ENCODE data around the gene DAPK2. TPM values are rescaled to one million over a fixed set of nuclear protein-coding genes. Genes with fewer than 3 reads are reported as not detected.

DAPK2 gene
- total RNA-seq, 1 donor from 2014 or later, result 47.9 TPM

GRCh38 chr15:63895194-63895593 is 151.1 kb downstream of the DAPK2 start:
- no peak for ATAC-seq
- no peak for DNase-seq (ENCODE audit: missing footprints)
- intact Hi-C loops (cut with DNase I), result no loop called here

DNA sequence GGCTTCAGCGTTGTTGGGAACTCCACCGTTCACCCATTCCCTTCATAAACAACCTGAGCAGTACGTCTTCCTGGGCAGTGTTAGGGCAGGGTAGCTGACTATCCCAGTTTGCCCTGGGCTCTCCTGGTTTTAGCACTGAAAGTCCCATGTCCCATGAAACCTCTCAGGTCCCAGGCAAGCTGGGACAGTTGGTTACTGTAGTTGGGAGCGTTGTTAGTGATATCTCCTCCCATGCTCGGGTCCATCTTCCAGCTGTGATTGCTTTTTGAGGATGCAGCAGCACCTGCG is 151.7 kb downstream of the DAPK2 start:
- no peak for DNase-seq (ENCODE audit: missing footprints)
- intact Hi-C loops (cut with DNase I), result loop anchor here (5.0 kb wide), 1 partner anchor 62 kb away; the partner anchor contains the start of gene HERC1
- no peak for ATAC-seq

DNA sequence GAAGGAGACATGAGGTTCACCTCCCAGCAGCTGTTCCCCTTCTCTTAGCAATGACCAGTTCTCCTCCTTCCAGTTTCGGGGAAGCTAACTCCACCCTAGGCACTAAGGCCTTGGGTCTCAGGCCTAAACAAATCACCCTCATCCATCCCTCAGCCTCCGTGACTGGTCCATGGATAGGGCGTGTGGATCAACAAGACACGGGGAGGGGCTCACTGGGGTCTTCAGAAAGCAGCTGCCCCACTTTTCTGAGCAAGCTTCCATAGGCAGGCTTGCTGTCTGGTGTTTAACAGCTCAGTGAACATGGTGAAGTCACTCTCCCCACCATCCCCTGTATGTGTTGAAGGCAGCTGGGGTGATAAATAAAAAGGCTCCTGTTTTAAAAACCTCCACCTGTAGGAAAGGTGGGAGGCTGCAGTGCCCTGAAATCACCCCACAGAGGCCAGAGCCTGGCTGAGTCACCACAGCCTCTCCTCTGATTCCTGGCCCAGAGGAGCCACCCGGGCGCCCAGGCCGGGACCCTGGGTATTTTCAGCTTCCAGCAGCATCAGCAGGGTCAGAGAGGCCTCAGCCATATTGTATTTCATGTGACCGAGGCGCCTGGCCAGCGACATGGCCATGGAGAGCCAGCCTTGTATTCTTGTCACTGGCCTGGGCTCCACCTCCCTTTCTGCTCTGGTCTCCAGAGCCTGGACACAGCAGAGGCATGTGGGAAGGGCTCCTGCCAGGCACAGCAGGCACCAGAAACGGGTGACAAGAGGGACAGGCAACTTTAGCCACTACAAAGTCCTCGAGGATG is 152.2 kb downstream of the DAPK2 start:
- ATAC-seq (no peak), DNase-seq (ENCODE audit: missing footprints) (no peak)
- intact Hi-C loops (cut with DNase I), result loop anchor here (5.0 kb wide), 1 partner anchor 62 kb away; the partner anchor contains the start of gene HERC1

- no peak for DNase-seq (ENCODE audit: missing footprints)
- no peak for ATAC-seq
- intact Hi-C loops (cut with DNase I), result loop anchor here (5.0 kb wide), 1 partner anchor 61 kb away; the partner anchor contains the start of gene HERC1
Observed at GRCh38 chr15:63892794-63893441, 153.4 kb downstream of the DAPK2 start.

DNA sequence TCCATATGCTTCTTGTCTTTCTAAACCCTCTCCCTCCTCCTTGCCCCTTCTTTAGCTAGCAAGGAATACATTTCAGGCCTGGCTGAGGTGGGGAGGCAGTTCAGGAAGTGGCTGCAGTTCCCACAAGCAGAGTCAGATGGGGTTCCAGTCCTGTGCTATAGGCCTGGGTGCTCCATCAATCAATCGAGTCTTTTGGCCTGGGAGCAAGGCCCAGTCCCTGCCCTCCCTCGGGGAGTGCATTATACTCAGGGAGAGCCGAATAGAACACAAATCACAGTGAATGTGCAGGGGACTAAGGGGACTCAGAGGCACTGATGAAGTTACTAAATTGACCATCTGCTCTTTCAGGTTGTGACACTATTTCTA is 154.5 kb downstream of the DAPK2 start:
- no peak for DNase-seq (ENCODE audit: missing footprints)
- intact Hi-C loops (cut with DNase I), result loop anchor here (1.0 to 5.0 kb wide), 2 partner anchors 59 to 135 kb away; partner anchors contain the start of gene HERC1
- no peak for ATAC-seq

GRCh38 chr15:63891079-63891767 is 155.1 kb downstream of the DAPK2 start:
- DNase-seq (ENCODE audit: missing footprints), result peak; percentile 90
- intact Hi-C loops (cut with DNase I), result loop anchor here (1.0 to 5.0 kb wide), 2 partner anchors 59 to 135 kb away; partner anchors contain the start of gene HERC1
- peak; percentile 62 for ATAC-seq

- DNase-seq (ENCODE audit: missing footprints) (no peak), ATAC-seq (no peak)
- intact Hi-C loops (cut with DNase I), result loop anchor here (1.0 to 5.0 kb wide), 2 partner anchors 58 to 134 kb away; partner anchors contain the start of gene HERC1
Observed at GRCh38 chr15:63890617-63891016, 155.7 kb downstream of the DAPK2 start.

DNA sequence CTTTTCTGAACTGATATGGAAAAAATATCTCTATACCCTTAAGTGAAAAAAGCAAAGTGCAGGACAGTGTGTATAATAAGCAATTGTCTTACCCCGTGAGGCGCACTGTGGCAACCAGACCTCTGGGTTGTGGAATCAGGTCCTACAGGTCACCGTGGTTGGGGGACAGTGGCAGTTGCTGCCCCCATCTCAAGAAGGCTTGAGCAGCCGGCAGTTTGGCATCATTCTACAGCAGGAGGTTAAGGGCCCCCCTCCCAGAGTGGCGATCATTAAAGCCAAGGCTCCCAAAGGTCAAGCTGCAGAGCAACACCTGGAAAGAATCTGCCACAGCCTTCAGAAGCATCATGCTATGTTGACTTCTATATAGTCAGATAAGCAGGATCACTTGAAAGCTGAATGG is 156.5 kb downstream of the DAPK2 start:
- no peak for ATAC-seq
- DNase-seq (ENCODE audit: missing footprints), result no peak
- intact Hi-C loops (cut with DNase I), result loop anchor here (1.0 to 5.0 kb wide), 2 partner anchors 58 to 138 kb away; partner anchors contain the start of gene HERC1

- intact Hi-C loops (cut with DNase I), result loop anchor here (1.0 kb wide), 1 partner anchor 137 kb away; no protein-coding TSS in a partner anchor
Observed at GRCh38 chr15:63888823-63889222, 157.5 kb downstream of the DAPK2 start.

GRCh38 chr15:63888146-63888545 is 158.1 kb downstream of the DAPK2 start:
- ATAC-seq (no peak), DNase-seq (ENCODE audit: missing footprints) (no peak)
- intact Hi-C loops (cut with DNase I), result no loop called here

More at GRCh38 chr15:63888823-63889222, 157.5 kb downstream of the DAPK2 start:
- DNase-seq (ENCODE audit: missing footprints) (no peak), ATAC-seq (no peak)

- peak; percentile 27 for ATAC-seq
- intact Hi-C loops (cut with DNase I), result no loop called here
- no peak for DNase-seq (ENCODE audit: missing footprints)
Observed at GRCh38 chr15:63887630-63888029, 158.7 kb downstream of the DAPK2 start.

- ATAC-seq, result no peak
- no peak for DNase-seq (ENCODE audit: missing footprints)
- intact Hi-C loops (cut with DNase I), result no loop called here
Observed at GRCh38 chr15:63884953-63885352, 161.3 kb downstream of the DAPK2 start.

DNA sequence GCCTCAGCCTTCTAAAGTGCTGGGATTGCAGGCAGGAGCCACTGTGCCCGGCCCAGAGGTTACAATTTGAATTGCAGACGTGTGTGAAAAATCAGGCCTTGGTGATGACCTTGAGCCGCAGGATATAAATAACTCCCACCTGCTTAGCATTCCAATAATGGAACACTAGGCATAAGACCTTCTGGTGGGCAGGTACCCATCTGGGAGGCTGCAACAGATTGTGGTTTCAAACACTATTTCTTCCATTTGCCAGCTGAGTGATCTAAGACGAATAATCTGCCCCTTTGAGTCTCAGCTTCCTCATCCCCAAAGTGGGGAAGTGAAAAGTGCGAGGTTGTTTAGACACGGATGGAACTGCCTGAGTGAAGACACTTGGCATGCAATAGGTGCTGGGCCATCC is 164.9 kb downstream of the DAPK2 start:
- intact Hi-C loops (cut with DNase I), result no loop called here
- ATAC-seq (no peak), DNase-seq (ENCODE audit: missing footprints) (no peak)

DNA sequence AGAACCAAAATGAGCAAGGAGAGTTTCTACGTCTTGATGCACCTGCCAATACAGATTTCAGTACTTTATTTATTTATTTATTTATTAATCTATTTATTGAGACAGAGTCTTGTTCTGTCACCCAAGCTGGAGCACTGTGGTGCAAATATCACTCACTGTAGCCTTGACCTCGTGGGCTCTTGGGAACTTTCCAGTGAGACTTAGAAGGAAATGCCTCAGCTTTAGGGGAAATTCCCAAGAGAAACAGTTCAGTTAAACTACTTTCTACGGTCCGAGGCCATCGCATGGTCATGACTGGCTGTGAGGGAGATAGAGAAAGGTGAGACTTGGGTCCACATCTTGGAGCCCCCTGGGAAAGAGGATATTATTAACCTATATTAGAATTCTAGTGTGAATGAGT is 165.5 kb downstream of the DAPK2 start:
- intact Hi-C loops (cut with DNase I), result no loop called here
- no peak for DNase-seq (ENCODE audit: missing footprints)
- ATAC-seq, result no peak

- intact Hi-C loops (cut with DNase I), result no loop called here
- DNase-seq (ENCODE audit: missing footprints) (no peak), ATAC-seq (no peak)
Observed at GRCh38 chr15:63879995-63880394, 166.3 kb downstream of the DAPK2 start.

GRCh38 chr15:63879211-63879610 is 167.1 kb downstream of the DAPK2 start:
- intact Hi-C loops (cut with DNase I), result no loop called here
- DNase-seq (ENCODE audit: missing footprints) (no peak), ATAC-seq (no peak)

GRCh38 chr15:63877713-63878271 is 168.5 kb downstream of the DAPK2 start:
- intact Hi-C loops (cut with DNase I), result no loop called here
- ATAC-seq (no peak), DNase-seq (ENCODE audit: missing footprints) (no peak)

GRCh38 chr15:63876085-63876662 is 170.1 kb downstream of the DAPK2 start:
- intact Hi-C loops (cut with DNase I), result no loop called here
- DNase-seq (ENCODE audit: missing footprints) (no peak), ATAC-seq (no peak)

- intact Hi-C loops (cut with DNase I), result no loop called here
- no peak for DNase-seq (ENCODE audit: missing footprints)
- no peak for ATAC-seq
Observed at GRCh38 chr15:63874616-63875015, 171.7 kb downstream of the DAPK2 start.
